GM12875 (cell line): ENCODE results near the gene CLTB.

Experiments
- H3K4me3 ChIP-seq: one replicate; pipeline ENCODE4 v1.5.1; 2011; ENCODE audit warnings: low read depth, low read length, control low read depth
- CTCF ChIP-seq: IDR thresholded peaks from 2 replicates; pipeline ENCODE4 v1.5.1; 2011; ENCODE audit warnings: low read depth, mild to moderate bottlenecking, control low read depth, inconsistent platforms, low read length, moderate library complexity, borderline replicate concordance; ENCODE audit not compliant: insufficient read depth

CLTB gene

GRCh38 chr5:176366232-176366894 is 50.0 kb downstream of the CLTB start:
- H3K4me3 ChIP-seq, result peak overlapping the region; percentile 86
- TF ChIP-seq CTCF, result no peak

- H3K4me3 ChIP-seq, result peak within 1 kb of the TSS; percentile 86
These were observed 50.7 kb downstream of the CLTB start, which contains the start of gene ARL10 for GRCh38 chr5:176365351-176366231. TSS of gene ARL10 (plus strand) at chr5:176365487. CDS start at chr5:176365564, 77 bp downstream.

GRCh38 chr5:176364765-176365350 is 51.5 kb downstream of the CLTB start:
- peak overlapping the region; percentile 86 for H3K4me3 ChIP-seq
- TF ChIP-seq CTCF, result 0 out of 2 replicates have a peak, but pooled peaks have one; percentile 6

More at GRCh38 chr5:176365351-176366231, 50.7 kb downstream of the CLTB start, which contains the start of gene ARL10:
- TF ChIP-seq CTCF, result no peak

- TF ChIP-seq CTCF, result no peak
- H3K4me3 ChIP-seq, result peak overlapping the region; percentile 69
These were observed 54.2 kb downstream of the CLTB start for GRCh38 chr5:176362233-176362490.

GRCh38 chr5:176361437-176362232 is 54.7 kb downstream of the CLTB start, which contains the start of gene KIAA1191:
TSS of gene KIAA1191 (minus strand) at chr5:176361764. CDS start at chr5:176359508, 2,256 bp downstream.
- no peak for TF ChIP-seq CTCF
- peak within 1 kb of the TSS; percentile 69 for H3K4me3 ChIP-seq

DNA sequence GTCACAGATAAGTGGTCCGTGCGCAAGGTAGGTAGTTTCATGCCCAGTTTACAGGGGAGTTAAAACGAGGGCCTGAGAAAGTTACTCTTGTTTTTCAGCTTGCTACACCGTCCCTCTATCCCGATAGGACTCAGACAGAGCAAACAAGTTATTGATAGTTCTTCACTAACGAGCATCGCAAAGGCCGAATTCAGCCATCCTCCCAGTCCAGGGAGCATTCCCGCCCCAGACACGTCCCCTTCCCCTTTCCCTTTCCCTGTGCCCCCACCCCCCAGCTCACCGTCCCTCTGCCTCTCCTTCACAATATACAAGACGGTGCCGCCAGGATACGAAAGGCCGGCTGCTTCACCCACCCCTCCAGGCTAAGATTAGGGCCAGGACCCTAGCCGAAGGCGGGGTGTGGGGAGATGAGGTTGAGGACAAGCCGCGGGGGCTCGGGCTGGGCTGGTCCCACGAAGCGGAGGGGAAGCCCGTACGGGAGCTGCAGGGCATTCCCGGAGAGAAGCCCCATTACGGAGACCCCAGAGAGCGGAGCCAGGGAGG is 55.4 kb downstream of the CLTB start:
- H3K4me3 ChIP-seq, result peak overlapping the region; percentile 69
- no peak for TF ChIP-seq CTCF
